Measurements from ENCODE around the gene FABP6. TPM values are rescaled to one million over a fixed set of nuclear protein-coding genes. Genes with fewer than 3 reads are reported as not detected.

FABP6 gene
- total RNA-seq, 2 donors from 2014 or later, result not detected

DNA sequence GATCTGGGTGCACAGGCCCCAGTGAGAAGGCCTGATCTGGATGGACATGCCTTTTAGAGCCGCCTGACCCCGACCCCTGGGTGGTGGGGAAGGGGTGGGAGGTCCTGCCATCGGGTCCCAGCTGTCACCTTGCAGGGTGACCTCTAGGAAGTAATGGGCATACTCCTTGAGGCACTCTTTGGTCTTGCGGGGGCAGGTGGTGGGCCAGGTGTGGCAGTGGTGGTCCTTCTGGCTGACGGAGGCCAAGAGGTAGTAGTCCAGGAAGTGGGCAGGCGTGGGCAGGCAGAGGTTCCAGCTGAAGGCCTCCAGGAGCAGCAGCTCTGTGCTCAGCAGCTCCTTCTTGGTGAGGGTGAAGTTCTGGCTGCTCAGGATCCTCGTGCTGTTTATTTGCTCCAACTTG, 30.0 kb downstream of the FABP6 start:
- no peak overlapping the region for H3K4me3 ChIP-seq
- peaks cover 14% of the 10 kb centered on the region for H3K4me1 ChIP-seq
- no peaks in the 10 kb centered on the region for H3K9me3 ChIP-seq
- no peaks in the 10 kb centered on the region for H3K36me3 ChIP-seq
- no peak overlapping the region for H3K9ac ChIP-seq (ENCODE audit: low read depth in 2 of 2, low read length in 2 of 2)
- no peaks in the 10 kb centered on the region for H3K27me3 ChIP-seq
- DNase-seq, result no peak
- intact Hi-C loops (cut with DNase I), result no loop called here
- H3K27ac ChIP-seq, result no peak overlapping the region
- TF ChIP-seq, protein P1, sequence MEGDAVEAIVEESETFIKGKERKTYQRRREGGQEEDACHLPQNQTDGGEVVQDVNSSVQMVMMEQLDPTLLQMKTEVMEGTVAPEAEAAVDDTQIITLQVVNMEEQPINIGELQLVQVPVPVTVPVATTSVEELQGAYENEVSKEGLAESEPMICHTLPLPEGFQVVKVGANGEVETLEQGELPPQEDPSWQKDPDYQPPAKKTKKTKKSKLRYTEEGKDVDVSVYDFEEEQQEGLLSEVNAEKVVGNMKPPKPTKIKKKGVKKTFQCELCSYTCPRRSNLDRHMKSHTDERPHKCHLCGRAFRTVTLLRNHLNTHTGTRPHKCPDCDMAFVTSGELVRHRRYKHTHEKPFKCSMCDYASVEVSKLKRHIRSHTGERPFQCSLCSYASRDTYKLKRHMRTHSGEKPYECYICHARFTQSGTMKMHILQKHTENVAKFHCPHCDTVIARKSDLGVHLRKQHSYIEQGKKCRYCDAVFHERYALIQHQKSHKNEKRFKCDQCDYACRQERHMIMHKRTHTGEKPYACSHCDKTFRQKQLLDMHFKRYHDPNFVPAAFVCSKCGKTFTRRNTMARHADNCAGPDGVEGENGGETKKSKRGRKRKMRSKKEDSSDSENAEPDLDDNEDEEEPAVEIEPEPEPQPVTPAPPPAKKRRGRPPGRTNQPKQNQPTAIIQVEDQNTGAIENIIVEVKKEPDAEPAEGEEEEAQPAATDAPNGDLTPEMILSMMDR (IDR thresholded peaks at IDR 0.05), result no peak

DNA sequence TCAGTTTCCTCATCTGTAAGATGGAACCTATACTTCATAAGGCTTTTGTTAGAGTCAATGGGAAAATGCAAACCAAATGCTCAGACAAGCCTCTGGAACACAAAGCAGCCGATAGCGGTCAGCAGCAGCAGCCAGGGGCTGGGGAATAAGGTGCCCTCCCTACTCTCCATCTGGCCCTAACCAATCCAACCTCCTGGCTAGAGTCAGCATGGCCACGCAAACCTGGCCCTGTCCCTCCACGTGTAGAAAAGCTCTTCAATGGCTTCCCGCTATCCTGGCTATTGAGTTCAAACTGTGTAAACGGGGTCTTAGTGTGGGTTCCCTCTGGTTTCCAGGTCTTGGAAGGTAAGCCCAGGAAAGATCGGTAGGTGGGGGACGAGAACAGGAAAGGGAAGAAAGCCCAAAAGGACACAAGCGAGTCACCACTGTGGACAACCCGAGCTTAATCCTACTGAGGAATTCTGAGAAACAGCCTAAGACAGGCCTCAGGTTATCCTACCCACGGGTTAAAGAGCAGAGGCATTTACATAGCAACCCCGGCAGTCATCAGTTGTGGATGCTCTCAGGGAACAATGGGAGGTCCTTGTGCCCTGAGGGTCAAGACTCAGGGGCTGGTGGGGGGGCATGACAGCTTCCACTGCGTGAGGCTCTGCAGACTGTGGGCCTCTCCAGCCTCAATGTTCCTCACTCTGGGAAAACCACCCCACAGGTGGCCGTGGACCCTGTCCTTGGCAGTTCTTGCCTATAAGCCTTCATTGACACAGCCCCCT, 30.9 kb downstream of the FABP6 start:
- Histone ChIP-seq H3K4me1 (peaks cover 14% of the 10 kb centered on the region), H3K9ac (ENCODE audit: low read depth in 2 of 2, low read length in 2 of 2) (peak overlapping the region; percentile 16 to 82), H3K9me3 (no peaks in the 10 kb centered on the region), H3K27me3 (no peaks in the 10 kb centered on the region), H3K4me3 (no peak overlapping the region), H3K36me3 (no peaks in the 10 kb centered on the region), H3K27ac (no peak overlapping the region)
- intact Hi-C loops (cut with DNase I), result no loop called here
- no peak for DNase-seq
- TF ChIP-seq, protein P1 (IDR thresholded peaks at IDR 0.05), result no peak

DNA sequence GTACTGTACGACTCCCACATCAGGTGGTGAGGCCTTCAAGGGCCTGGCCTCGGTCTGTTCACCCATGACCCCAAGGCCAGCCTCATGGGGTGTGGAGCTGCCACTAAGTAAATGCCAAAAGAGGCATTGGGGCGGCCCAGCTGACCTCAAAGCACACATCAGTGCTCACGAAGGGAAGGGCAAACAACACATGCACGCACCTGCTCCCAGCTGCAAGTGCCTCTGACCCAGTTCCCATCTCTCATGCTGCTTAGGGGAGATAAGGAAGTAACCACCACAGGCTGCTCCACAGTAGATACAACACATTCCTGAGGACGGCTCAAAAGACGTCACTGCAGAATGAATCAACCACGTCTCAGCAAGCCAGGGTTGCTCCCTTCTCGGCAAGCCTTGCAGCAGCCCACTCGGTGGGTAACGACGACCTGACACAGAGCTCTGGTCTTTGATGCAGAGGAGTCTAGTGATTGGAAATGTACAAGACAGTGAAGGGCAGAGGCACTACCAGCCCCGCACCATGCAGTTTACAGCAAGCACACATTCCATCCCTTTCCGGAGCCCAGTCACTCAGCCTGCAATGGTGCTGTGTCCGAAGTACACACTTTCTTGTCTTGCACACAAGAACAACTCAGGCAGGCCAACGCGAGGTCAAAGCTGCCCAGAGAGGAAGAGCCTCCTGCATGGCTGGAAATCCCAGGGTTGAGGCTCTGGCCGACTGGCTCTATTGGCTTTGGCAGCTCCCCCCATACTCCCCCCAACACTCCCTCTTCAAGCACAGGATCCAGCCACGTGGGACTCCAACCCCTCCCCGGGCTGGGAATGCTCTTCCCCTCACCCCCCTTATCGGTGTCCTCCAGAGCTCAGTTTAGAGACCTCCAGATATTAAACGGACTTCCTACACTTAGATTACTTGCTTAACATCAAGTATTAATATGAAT, 31.8 kb downstream of the FABP6 start:
- peak overlapping the region; percentile 1 for H3K27ac ChIP-seq
- H3K4me1 ChIP-seq, result peaks cover 14% of the 10 kb centered on the region
- intact Hi-C loops (cut with DNase I), result no loop called here
- H3K27me3 ChIP-seq, result no peaks in the 10 kb centered on the region
- no peak overlapping the region for H3K4me3 ChIP-seq
- no peaks in the 10 kb centered on the region for H3K9me3 ChIP-seq
- TF ChIP-seq, protein P1 (IDR thresholded peaks at IDR 0.05), result no peak
- H3K9ac ChIP-seq (ENCODE audit: low read depth in 2 of 2, low read length in 2 of 2), result peak overlapping the region; percentile 16 to 82
- H3K36me3 ChIP-seq, result no peaks in the 10 kb centered on the region
- peak; percentile 60 for DNase-seq

- intact Hi-C loops (cut with DNase I), result no loop called here
- H3K36me3 ChIP-seq, result no peaks in the 10 kb centered on the region
- DNase-seq, result peak; percentile 80
- H3K4me1 ChIP-seq, result peaks cover 14% of the 10 kb centered on the region
- H3K27ac ChIP-seq, result peak overlapping the region; percentile 63
- no peaks in the 10 kb centered on the region for H3K9me3 ChIP-seq
- H3K9ac ChIP-seq (ENCODE audit: low read depth in 2 of 2, low read length in 2 of 2), result peak overlapping the region in 1 of 2 donors; percentile 69
- no peak overlapping the region for H3K4me3 ChIP-seq
- H3K27me3 ChIP-seq, result no peaks in the 10 kb centered on the region
- TF ChIP-seq, protein P1 (IDR thresholded peaks at IDR 0.05), result no peak
Observed at GRCh38 chr5:160262151-160263074, 33.1 kb downstream of the FABP6 start.
